GM12891 (cell line): ENCODE results near the gene WDR89.
"Not testable (repeated sequence)": the region's sequence is repeated elsewhere in the genome, so short reads cannot be mapped to it uniquely, and the experiment has no call there.

Source experiments
- DNase-seq: peaks from one replicate; pipeline ENCODE4 v3.0.0; 2011; ENCODE audit warnings: low spot score; ENCODE audit not compliant: insufficient read length
- FAIRE-seq: peaks from 2 replicates; lab custom pipeline; 2011; peaks lifted over from hg19 to GRCh38; lab: Jason Lieb, UNC
- PAX5 ChIP-seq: IDR thresholded peaks from 2 replicates; pipeline ENCODE4 v1.6.1; 2011; ENCODE audit warnings: low read length, moderate library complexity, mild to moderate bottlenecking; ENCODE audit not compliant: insufficient read depth, severe bottlenecking
- POLR2A ChIP-seq: IDR thresholded peaks from 2 replicates; pipeline ENCODE4 v1.6.1; 2011; ENCODE audit warnings: low read depth, low read length, control low read depth
- POLR2AphosphoS5 ChIP-seq: IDR thresholded peaks from 2 replicates; pipeline ENCODE4 v1.6.1; 2011; ENCODE audit warnings: low read depth, low read length, control low read depth
- POU2F2 ChIP-seq: IDR thresholded peaks from 2 replicates; pipeline ENCODE4 v1.6.1; 2011; ENCODE audit warnings: low read depth, mild to moderate bottlenecking, control low read depth, low read length, moderate library complexity
- SPI1 ChIP-seq: IDR thresholded peaks from 2 replicates; pipeline ENCODE4 v1.6.1; 2011; ENCODE audit warnings: low read depth, low read length, control low read depth
- TAF1 ChIP-seq: IDR thresholded peaks from 2 replicates; pipeline ENCODE4 v1.6.1; 2011; ENCODE audit warnings: low read depth, low read length, control low read depth

WDR89 gene

DNA sequence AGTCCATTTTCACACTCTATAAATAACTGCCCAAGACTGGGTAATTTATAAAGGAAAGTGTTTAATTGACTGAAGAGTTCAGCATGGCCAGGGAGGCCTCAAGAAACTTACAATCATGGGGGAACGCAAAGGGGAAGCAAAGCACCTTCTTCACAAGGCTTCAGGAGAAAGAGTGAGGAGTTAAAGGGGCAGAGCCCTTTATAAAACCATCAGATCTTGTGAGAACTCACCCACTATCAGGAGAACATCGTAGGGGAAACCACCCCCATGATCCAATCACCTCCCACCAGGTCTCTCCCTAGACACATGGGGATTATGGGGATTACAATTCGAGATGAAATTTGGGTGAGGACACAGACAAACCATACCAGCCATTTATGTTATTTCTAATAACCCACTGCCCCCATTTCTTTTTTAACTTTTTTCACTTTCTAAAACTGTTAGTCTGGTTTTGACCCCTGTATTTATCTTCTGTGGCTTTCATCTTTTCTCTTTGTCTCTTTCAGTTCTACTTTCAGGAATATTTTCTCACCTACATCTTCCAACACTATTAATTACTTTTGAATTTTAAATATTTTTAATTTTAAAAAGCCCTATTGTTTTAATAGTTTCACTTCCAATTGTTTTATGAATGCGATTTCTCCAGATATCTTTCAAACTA lies 44.5 kb downstream of the WDR89 start:
- FAIRE-seq (no peak), DNase-seq (no peak)
- TF ChIP-seq PAX5 (no peak), TAF1 (no peak), POU2F2 (no peak), POLR2AphosphoS5 (no peak), SPI1 (no peak), POLR2A (no peak)

DNA sequence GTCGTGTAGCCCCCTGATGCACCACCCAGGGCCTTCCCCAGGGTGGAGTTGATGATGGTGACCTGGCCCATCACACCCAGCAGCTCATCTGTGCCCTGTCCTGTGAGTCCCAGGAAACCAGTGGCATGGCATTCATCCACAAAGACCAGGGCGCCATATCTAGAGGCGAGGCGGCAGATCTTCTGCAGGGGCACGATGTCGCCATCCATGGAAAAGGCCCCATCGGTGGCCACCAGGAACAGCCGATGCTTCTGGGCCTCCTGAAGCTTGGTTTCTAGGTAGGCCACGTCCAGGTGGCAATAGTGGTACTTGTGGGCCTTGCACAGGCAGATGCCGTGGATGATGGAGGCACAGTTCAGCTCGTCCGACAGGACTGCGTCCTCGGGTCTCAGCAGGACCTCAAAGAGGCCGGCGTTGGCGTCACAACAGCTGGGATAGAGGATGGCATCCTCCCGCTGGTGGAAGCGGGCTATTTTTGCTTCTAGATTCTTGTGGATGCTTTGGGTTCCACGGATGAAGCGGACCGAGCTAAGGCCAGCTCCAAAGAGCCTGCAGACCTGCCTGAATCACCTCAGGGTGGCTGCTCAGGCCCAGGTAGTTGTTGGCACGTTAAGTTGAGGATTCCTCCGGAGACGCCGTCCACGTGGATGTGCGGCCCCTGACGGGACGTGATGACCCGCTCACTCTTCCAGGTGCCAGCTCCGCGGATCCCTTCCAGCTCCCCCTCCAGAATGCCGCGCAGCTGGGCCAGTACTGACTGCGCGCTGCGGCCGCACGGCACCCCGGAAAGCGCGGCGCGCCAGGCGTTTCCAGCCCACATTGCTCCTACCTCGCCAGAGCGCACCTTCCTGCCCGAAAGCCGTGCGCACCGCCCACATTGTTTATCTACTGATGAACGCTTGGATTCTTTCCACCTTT lies 47.0 kb downstream of the WDR89 start:
- TF ChIP-seq POLR2A = no peak
- TF ChIP-seq SPI1 = no peak
- TF ChIP-seq PAX5 = no peak
- no peak for TF ChIP-seq POU2F2
- TF ChIP-seq TAF1 = no peak
- no peak for TF ChIP-seq POLR2AphosphoS5
- DNase-seq = no peak
- FAIRE-seq = no peak

DNA sequence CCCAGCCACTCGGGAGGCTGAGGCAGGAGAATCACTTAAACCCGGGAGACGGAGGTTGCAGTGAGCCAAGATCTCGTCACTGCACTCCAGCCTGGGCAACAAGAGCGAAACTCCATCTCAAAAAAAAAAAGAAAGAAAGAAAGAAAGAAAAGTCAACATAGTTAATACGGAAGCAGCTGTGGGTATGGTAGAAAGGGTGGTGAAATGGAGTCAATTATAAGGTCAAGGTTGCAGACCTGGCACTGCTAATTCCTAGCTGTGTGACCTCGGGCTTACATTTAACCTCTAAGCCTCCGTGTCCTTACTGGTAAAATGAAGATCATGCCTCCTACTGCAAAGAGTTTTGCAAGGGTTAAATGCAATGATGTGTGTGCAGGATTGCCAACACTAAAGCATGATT lies 58.6 kb downstream of the WDR89 start:
- FAIRE-seq, DNase-seq: not testable (repeated sequence)

DNA sequence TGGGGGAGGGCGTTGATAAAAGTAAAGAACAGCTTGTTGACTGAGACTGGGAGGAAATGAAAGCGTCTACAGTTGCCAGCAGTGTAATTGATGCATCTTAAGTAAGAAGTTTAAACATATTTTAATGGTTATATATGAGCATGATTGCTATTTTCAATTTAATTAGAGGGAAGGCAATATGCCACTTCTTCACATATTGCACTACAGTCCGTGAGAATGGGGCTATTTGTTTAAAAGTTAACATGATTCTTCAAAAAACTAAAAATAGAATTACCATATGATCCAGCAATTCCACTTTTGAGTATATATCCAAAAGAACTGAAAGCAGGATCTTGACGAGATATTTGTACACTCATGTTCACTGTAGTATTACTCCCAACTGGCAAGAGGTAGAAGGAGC lies 60.2 kb downstream of the WDR89 start:
- FAIRE-seq = no peak
- TF ChIP-seq PAX5 = no peak
- TF ChIP-seq POLR2A = no peak
- TF ChIP-seq SPI1 = no peak
- TF ChIP-seq POU2F2 = no peak
- TF ChIP-seq TAF1 = no peak
- no peak for TF ChIP-seq POLR2AphosphoS5

DNA sequence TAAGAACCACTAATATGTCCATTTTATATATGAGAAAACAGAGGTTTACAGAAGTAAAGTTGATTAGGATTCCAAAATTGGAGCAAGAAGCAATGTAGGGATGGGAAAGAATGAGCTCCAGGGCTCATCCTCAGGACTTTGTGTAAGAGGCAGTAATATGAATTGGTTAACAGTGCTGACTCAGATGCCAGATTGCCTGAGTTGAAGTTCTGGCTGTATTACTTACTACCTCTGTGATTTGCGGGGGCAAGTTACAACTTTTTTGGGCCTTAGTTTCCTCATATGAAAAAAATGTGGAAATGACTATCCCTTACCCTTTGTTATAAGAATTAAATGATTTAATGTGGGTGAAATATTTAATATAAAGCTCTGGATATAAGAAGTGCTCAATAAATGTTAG lies 63.4 kb downstream of the WDR89 start:
- TF ChIP-seq POLR2AphosphoS5 = no peak
- no peak for TF ChIP-seq PAX5
- TF ChIP-seq POLR2A = no peak
- TF ChIP-seq POU2F2 = no peak
- no peak for TF ChIP-seq SPI1
- TF ChIP-seq TAF1 = no peak
- DNase-seq (no peak), FAIRE-seq (no peak)

More for the DNA sequence above, 60.2 kb downstream of the WDR89 start:
- no peak for DNase-seq

DNA sequence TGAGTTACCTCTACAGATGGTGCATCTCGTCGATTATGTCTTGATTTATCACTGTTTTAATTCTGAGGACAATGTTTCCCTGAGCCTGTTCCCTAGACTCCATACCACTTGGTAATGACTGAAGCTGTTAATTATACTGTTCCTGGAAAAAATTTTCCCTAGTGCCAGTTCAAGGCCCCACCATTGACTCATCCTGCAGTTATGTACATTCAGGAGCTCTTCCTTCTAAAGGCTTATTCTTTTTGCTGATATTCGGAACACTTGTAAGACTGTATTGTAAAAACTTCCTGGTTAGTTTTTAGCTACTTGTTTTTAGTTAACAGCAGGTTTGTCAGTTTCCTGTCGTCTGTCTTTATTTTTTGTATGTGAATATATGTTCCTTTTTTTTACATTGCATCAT lies 68.1 kb downstream of the WDR89 start:
- no peak for DNase-seq
- no peak for FAIRE-seq
- TF ChIP-seq SPI1 = no peak
- TF ChIP-seq POLR2A = no peak
- no peak for TF ChIP-seq TAF1
- TF ChIP-seq POU2F2 = no peak
- TF ChIP-seq PAX5 = no peak
- no peak for TF ChIP-seq POLR2AphosphoS5

DNA sequence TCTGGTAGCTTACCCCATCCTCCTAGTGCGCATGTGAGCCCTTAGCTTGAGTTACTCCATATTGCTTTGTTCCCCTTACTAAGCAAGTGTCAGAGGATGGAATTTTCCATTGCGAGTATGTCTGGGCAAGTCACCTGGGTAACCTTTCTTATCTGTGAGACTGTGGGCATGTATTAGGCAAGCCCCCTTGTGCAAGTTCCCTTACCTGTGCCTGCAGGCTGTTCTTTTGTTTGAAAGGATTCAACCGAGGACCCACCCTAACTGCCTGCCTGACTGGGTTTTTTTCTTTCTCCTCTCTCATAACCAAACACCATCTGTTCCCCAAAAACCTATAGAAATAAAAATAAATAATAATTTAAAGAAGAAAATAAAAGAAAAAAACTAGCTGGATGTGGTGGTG lies 76.2 kb downstream of the WDR89 start:
- DNase-seq (no peak), FAIRE-seq (no peak)
- TF ChIP-seq POU2F2 (no peak), PAX5 (no peak), POLR2AphosphoS5 (no peak)

DNA sequence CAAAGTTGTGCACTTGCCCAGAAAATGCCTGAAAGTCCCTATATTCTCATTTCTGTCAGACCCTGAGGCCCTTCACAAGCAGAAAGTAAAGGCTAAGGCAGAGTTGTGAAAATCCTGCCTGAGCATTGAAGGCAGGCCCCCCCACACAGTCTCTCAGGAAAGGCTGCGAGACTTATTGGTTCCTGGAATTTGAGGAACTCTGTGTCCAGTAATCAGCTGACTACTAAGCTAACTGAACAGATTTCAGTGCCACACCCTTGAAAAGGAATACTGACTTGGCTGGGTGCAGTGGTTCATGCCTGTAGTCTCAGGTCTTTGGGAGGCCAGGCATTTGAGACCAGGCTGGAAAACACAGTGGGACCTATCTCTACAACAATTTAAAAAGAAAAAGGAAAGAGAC lies 77.4 kb downstream of the WDR89 start:
- DNase-seq (no peak), FAIRE-seq (no peak)
- TF ChIP-seq SPI1 (no peak), POU2F2 (no peak), POLR2AphosphoS5 (no peak), POLR2A (no peak), TAF1 (no peak)

DNA sequence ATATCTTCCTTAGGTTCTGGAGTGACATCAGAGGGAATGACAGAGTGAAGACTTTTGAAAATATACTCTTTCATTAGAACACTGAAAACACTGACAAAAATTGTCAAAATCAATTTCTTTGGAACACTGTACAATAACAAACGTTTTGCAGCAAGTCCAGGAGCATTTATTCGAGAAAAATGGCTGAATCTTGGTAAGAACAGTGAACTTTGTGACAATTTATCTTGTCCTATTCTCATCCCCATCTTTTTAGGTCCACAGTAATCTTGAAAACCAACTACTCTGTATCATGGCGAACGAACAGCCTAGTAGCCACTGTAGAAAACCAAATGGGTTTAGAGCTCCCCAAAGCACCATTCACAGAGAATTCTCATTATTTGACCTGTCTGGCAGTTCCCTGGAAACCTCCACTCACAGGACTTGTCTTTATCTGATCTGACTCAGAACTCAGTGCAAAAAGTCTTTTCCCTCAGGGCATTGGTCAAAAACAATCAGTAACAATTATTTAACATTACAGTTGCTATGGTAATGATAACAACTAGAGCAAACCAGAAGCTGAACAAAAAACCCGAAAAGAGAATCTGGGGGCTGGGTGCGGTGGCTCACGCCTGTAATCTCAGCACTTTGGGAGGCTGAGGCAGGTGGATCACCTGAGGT lies 78.2 kb downstream of the WDR89 start:
- TF ChIP-seq TAF1 = no peak
- no peak for TF ChIP-seq PAX5
- no peak for TF ChIP-seq SPI1
- TF ChIP-seq POU2F2 = no peak
- TF ChIP-seq POLR2AphosphoS5 = no peak
- no peak for TF ChIP-seq POLR2A
- no peak for FAIRE-seq

More for the DNA sequence above, 78.2 kb downstream of the WDR89 start:
- no peak for DNase-seq
